H1 (cell line): Measurements from ENCODE around the gene GATC. TPM values are rescaled to one million over a fixed set of nuclear protein-coding genes. Genes with fewer than 3 reads are reported as not detected.

ENCODE experiments used
- BACH1 ChIP-seq: IDR thresholded peaks from 2 replicates; pipeline ENCODE4 v1.6.1; 2012; ENCODE audit warnings: low read length, improper control_type of control experiment
- HDAC2 ChIP-seq, 2 experiments: fragments of 300-600 bp in 1 of 2; sonication (generic) in 1 of 2; IDR thresholded peaks; 2 replicates each; pipeline ENCODE4 v1.6.1; 2011 to 2012; ENCODE audit warnings: low read depth in 2 of 2, low read length in 2 of 2, mild to moderate bottlenecking in 2 of 2, moderate library complexity in 2 of 2, borderline replicate concordance in 1 of 2, inconsistent platforms in 1 of 2
- JUND ChIP-seq: IDR thresholded peaks from 2 replicates; pipeline ENCODE4 v1.6.1; 2011; ENCODE audit warnings: mild to moderate bottlenecking, improper control_type of control experiment, low read length
- RFX5 ChIP-seq: IDR thresholded peaks from 2 replicates; pipeline ENCODE4 v1.6.1; 2011; ENCODE audit warnings: low read depth, low read length, improper control_type of control experiment, borderline replicate concordance
- RNF2 ChIP-seq: fragments of 200-900, 300-1000 bp; sonication (generic); IDR thresholded peaks from 2 replicates; pipeline ENCODE4 v1.7.1; 2016; ENCODE audit warnings: borderline replicate concordance, low read depth, mild to moderate bottlenecking, antibody characterized with exemption, low read length; ENCODE audit not compliant: poor library complexity, severe bottlenecking; ENCODE audit errors: missing control alignments
- SIN3A ChIP-seq, 2 experiments: IDR thresholded peaks in 1 of 2; conservative IDR thresholded peaks in 1 of 2; 2 replicates each; pipeline ENCODE4 v1.6.1; 2011 to 2012; ENCODE audit warnings: low read length in 2 of 2, improper control_type of control experiment in 1 of 2, low read depth in 1 of 2, mild to moderate bottlenecking in 1 of 2
- TAF7 ChIP-seq: optimal IDR thresholded peaks from 2 replicates; pipeline ENCODE3; 2011; ENCODE audit warnings: low read depth, mild to moderate bottlenecking, inconsistent platforms, low read length, moderate library complexity, borderline replicate concordance
- polyA plus RNA-seq, 7 experiments: library from polyadenylated mRNA; depleted of rRNA in 3 of 7; stranded (reverse) in 5 of 7; unstranded in 2 of 7; fragments of >200 nt in 5 of 7; fragments of 200-250 nt in 2 of 7; gene quantifications; 1 replicate in 5 of 7; 2 replicates in 1 of 7; 4 replicates in 1 of 7; pipeline versions ENCODE4 v1.2.1 to v1.2.3, GENCODE V29; 2011 to 2013; ENCODE audit warnings: missing spikeins in 2 of 7, mixed read lengths in 2 of 7
- total RNA-seq: library from RNA; stranded (reverse); fragmentation: NEBNext Ultra II Directional; extraction: Animal tissue kit (Norgen Biotek cat#: 25700); gene quantifications from 2 replicates; pipeline ENCODE4 v1.2.1, GENCODE V29; 2021
- TF ChIP-seq, protein P1 (sequence below): fragments of 300-600 bp; sonication (generic); IDR thresholded peaks from 2 replicates; pipeline ENCODE4 v1.7.1; 2012; ENCODE audit warnings: low read length, moderate library complexity, mild to moderate bottlenecking, inconsistent platforms; ENCODE audit not compliant: insufficient replicate concordance
- TF ChIP-seq, protein P2 (sequence below): IDR thresholded peaks from 2 replicates; pipeline ENCODE4 v1.6.1; 2012; ENCODE audit warnings: inconsistent platforms
- TF ChIP-seq, protein P3 (sequence below): IDR thresholded peaks from 2 replicates; pipeline ENCODE4 v1.6.1; 2012; ENCODE audit warnings: inconsistent platforms

Gene GATC
- total and polyA plus RNA-seq, 2 of the 8 experiments (the other 6 are each of a cell fraction or from before 2014, with no cell fraction given) = 13.2 to 30.4 TPM

DNA sequence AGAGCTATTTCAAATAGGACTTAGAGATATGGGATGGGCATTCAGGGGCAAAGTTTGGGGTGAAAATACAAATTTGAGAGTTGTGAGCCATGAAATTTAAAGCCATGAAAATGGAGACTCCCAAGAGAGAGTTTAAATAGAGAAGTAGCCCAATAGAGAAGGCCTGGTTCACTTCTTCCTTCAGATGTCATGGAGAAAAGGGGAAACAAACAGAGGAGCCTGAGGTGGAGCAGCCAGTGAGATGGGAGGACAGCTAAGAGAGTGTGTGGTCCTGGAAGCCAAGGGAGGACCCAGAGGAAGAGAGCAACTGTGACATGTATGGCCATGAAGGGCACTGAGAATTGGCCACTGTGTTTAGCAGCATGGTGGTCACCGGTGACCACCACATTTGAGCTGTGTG lies 37.4 kb downstream of the GATC start (continued):
- TF ChIP-seq, protein P1, sequence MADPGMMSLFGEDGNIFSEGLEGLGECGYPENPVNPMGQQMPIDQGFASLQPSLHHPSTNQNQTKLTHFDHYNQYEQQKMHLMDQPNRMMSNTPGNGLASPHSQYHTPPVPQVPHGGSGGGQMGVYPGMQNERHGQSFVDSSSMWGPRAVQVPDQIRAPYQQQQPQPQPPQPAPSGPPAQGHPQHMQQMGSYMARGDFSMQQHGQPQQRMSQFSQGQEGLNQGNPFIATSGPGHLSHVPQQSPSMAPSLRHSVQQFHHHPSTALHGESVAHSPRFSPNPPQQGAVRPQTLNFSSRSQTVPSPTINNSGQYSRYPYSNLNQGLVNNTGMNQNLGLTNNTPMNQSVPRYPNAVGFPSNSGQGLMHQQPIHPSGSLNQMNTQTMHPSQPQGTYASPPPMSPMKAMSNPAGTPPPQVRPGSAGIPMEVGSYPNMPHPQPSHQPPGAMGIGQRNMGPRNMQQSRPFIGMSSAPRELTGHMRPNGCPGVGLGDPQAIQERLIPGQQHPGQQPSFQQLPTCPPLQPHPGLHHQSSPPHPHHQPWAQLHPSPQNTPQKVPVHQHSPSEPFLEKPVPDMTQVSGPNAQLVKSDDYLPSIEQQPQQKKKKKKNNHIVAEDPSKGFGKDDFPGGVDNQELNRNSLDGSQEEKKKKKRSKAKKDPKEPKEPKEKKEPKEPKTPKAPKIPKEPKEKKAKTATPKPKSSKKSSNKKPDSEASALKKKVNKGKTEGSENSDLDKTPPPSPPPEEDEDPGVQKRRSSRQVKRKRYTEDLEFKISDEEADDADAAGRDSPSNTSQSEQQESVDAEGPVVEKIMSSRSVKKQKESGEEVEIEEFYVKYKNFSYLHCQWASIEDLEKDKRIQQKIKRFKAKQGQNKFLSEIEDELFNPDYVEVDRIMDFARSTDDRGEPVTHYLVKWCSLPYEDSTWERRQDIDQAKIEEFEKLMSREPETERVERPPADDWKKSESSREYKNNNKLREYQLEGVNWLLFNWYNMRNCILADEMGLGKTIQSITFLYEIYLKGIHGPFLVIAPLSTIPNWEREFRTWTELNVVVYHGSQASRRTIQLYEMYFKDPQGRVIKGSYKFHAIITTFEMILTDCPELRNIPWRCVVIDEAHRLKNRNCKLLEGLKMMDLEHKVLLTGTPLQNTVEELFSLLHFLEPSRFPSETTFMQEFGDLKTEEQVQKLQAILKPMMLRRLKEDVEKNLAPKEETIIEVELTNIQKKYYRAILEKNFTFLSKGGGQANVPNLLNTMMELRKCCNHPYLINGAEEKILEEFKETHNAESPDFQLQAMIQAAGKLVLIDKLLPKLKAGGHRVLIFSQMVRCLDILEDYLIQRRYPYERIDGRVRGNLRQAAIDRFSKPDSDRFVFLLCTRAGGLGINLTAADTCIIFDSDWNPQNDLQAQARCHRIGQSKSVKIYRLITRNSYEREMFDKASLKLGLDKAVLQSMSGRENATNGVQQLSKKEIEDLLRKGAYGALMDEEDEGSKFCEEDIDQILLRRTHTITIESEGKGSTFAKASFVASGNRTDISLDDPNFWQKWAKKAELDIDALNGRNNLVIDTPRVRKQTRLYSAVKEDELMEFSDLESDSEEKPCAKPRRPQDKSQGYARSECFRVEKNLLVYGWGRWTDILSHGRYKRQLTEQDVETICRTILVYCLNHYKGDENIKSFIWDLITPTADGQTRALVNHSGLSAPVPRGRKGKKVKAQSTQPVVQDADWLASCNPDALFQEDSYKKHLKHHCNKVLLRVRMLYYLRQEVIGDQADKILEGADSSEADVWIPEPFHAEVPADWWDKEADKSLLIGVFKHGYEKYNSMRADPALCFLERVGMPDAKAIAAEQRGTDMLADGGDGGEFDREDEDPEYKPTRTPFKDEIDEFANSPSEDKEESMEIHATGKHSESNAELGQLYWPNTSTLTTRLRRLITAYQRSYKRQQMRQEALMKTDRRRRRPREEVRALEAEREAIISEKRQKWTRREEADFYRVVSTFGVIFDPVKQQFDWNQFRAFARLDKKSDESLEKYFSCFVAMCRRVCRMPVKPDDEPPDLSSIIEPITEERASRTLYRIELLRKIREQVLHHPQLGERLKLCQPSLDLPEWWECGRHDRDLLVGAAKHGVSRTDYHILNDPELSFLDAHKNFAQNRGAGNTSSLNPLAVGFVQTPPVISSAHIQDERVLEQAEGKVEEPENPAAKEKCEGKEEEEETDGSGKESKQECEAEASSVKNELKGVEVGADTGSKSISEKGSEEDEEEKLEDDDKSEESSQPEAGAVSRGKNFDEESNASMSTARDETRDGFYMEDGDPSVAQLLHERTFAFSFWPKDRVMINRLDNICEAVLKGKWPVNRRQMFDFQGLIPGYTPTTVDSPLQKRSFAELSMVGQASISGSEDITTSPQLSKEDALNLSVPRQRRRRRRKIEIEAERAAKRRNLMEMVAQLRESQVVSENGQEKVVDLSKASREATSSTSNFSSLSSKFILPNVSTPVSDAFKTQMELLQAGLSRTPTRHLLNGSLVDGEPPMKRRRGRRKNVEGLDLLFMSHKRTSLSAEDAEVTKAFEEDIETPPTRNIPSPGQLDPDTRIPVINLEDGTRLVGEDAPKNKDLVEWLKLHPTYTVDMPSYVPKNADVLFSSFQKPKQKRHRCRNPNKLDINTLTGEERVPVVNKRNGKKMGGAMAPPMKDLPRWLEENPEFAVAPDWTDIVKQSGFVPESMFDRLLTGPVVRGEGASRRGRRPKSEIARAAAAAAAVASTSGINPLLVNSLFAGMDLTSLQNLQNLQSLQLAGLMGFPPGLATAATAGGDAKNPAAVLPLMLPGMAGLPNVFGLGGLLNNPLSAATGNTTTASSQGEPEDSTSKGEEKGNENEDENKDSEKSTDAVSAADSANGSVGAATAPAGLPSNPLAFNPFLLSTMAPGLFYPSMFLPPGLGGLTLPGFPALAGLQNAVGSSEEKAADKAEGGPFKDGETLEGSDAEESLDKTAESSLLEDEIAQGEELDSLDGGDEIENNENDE = no peak
- no peak for TF ChIP-seq RFX5
- no peak for TF ChIP-seq JUND
- no peak for TF ChIP-seq BACH1
- no peak for TF ChIP-seq TAF7
- no peak for TF ChIP-seq HDAC2 (IDR thresholded peaks at IDR 0.05; ENCODE audit: borderline replicate concordance in 1 of 2, low read depth in 2 of 2, low read length in 2 of 2)
- TF ChIP-seq RNF2 = no peak
- TF ChIP-seq, protein P2, sequence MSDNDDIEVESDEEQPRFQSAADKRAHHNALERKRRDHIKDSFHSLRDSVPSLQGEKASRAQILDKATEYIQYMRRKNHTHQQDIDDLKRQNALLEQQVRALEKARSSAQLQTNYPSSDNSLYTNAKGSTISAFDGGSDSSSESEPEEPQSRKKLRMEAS = no peak
- TF ChIP-seq, protein P3, sequence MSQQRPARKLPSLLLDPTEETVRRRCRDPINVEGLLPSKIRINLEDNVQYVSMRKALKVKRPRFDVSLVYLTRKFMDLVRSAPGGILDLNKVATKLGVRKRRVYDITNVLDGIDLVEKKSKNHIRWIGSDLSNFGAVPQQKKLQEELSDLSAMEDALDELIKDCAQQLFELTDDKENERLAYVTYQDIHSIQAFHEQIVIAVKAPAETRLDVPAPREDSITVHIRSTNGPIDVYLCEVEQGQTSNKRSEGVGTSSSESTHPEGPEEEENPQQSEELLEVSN = no peak
- TF ChIP-seq SIN3A (conservative IDR thresholded peaks at IDR 0.05 in 1 of 2, IDR thresholded peaks at IDR 0.05 in 1 of 2; ENCODE audit: low read depth in 1 of 2, low read length in 2 of 2) = no peak
